HG03064 (cell line): Measurements from ENCODE around the gene ERV3-1.
"Not testable (repeated sequence)": the region's sequence is repeated elsewhere in the genome, so short reads cannot be mapped to it uniquely, and the experiment has no call there.

ENCODE experiments used
- ATAC-seq: cut with Tn5 transposase; IDR thresholded peaks from one replicate; pipeline ENCODE4 v1.9.1; 2021; ENCODE audit warnings: low read depth; ENCODE audit not compliant: unreplicated experiment

Gene ERV3-1

GRCh38 chr7:65001291-65001814 lies 5.1 kb downstream of the ERV3-1 start:
- ATAC-seq: no peak

GRCh38 chr7:64999165-65000004 lies 7.1 kb downstream of the ERV3-1 start:
- ATAC-seq: no peak

- ATAC-seq: no peak
These were observed 7.7 kb downstream of the ERV3-1 start for GRCh38 chr7:64998865-64999164.

- no peak for ATAC-seq
These were observed 8.5 kb downstream of the ERV3-1 start for GRCh38 chr7:64997927-64998391.

GRCh38 chr7:64997164-64997908 lies 9.2 kb downstream of the ERV3-1 start:
- ATAC-seq: no peak

- ATAC-seq: no peak
These were observed 10.2 kb downstream of the ERV3-1 start for GRCh38 chr7:64996305-64996704.

- ATAC-seq: no peak
These were observed 12.6 kb downstream of the ERV3-1 start for GRCh38 chr7:64993901-64994300.

- ATAC-seq: no peak
These were observed 13.5 kb downstream of the ERV3-1 start for GRCh38 chr7:64992971-64993370.

GRCh38 chr7:64990936-64991335 lies 15.6 kb downstream of the ERV3-1 start, which contains the start of gene ZNF117:
TSS of gene ZNF117 (minus strand) at chr7:64991036.
- ATAC-seq: no peak

- ATAC-seq: no peak
These were observed 16.3 kb downstream of the ERV3-1 start for GRCh38 chr7:64990216-64990615.

- ATAC-seq: no peak
These were observed 27.8 kb downstream of the ERV3-1 start for GRCh38 chr7:64978497-64979203.

GRCh38 chr7:64965594-64965993 lies 40.9 kb downstream of the ERV3-1 start:
- ATAC-seq: no peak

- ATAC-seq: no peak
These were observed 47.3 kb downstream of the ERV3-1 start for GRCh38 chr7:64959072-64959747.

- no peak for ATAC-seq
These were observed 55.1 kb downstream of the ERV3-1 start for GRCh38 chr7:64951250-64951848.

GRCh38 chr7:64950673-64951072 lies 55.8 kb downstream of the ERV3-1 start:
- not testable (repeated sequence) for ATAC-seq

- ATAC-seq: not testable (repeated sequence)
These were observed 57.7 kb downstream of the ERV3-1 start for GRCh38 chr7:64948774-64949173.

GRCh38 chr7:64947252-64948000 lies 59.1 kb downstream of the ERV3-1 start:
- ATAC-seq: no peak

- ATAC-seq: no peak
These were observed 59.7 kb downstream of the ERV3-1 start for GRCh38 chr7:64946772-64947171.

GRCh38 chr7:64945503-64946175 lies 60.8 kb downstream of the ERV3-1 start:
- no peak for ATAC-seq
